NB4 (cell line): ENCODE measurements around the gene WHAMM.
"Not testable (repeated sequence)": the region's sequence is repeated elsewhere in the genome, so short reads cannot be mapped to it uniquely, and the experiment has no call there.

Source experiments
- MYC ChIP-seq: IDR thresholded peaks from 2 replicates; pipeline ENCODE4 v1.6.1; 2011; ENCODE audit warnings: low read depth, low read length
- POLR2A ChIP-seq: IDR thresholded peaks from 2 replicates; pipeline ENCODE4 v1.6.1; 2011; ENCODE audit warnings: mild to moderate bottlenecking; ENCODE audit not compliant: insufficient read length; ENCODE audit errors: extremely low read depth
- TF ChIP-seq, protein P1 (sequence below): IDR thresholded peaks from one replicate; pipeline ENCODE4 v1.5.1; 2012; ENCODE audit warnings: low read depth, low read length
- TF ChIP-seq, protein P2 (sequence below): IDR thresholded peaks from 2 replicates; pipeline ENCODE4 v1.6.1; 2011; ENCODE audit warnings: low read depth, low read length

DNA sequence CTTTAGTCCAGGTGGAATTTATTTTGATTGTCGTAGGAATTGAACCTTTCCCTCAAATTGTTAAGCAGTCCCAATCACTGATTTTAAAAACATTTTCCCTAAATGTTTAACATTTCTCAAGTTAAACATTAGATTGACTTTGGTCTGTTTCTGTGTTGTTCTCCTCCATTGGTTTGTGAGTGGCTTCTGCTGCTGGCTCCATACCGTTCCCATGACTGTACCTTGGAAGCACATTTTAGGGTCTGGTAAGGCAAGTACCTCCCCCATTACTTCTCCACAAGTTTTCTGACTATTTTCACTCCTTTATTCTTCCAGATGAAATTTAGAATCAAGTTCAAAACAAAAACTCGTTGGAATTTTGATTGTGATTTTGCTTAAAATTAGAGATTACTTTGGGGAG, 12.0 kb downstream of the WHAMM start:
- TF ChIP-seq, protein P1, sequence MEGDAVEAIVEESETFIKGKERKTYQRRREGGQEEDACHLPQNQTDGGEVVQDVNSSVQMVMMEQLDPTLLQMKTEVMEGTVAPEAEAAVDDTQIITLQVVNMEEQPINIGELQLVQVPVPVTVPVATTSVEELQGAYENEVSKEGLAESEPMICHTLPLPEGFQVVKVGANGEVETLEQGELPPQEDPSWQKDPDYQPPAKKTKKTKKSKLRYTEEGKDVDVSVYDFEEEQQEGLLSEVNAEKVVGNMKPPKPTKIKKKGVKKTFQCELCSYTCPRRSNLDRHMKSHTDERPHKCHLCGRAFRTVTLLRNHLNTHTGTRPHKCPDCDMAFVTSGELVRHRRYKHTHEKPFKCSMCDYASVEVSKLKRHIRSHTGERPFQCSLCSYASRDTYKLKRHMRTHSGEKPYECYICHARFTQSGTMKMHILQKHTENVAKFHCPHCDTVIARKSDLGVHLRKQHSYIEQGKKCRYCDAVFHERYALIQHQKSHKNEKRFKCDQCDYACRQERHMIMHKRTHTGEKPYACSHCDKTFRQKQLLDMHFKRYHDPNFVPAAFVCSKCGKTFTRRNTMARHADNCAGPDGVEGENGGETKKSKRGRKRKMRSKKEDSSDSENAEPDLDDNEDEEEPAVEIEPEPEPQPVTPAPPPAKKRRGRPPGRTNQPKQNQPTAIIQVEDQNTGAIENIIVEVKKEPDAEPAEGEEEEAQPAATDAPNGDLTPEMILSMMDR, result not testable (repeated sequence)
- TF ChIP-seq POLR2A, MYC: not testable (repeated sequence)
- TF ChIP-seq, protein P2, sequence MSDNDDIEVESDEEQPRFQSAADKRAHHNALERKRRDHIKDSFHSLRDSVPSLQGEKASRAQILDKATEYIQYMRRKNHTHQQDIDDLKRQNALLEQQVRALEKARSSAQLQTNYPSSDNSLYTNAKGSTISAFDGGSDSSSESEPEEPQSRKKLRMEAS, result not testable (repeated sequence)
